GM18508 (cell line): Measurements from ENCODE around the gene GLIS2.
"Not testable (repeated sequence)": the region's sequence is repeated elsewhere in the genome, so short reads cannot be mapped to it uniquely, and the experiment has no call there.

Experiments
- ATAC-seq: cut with Tn5 transposase; IDR thresholded peaks from one replicate; pipeline ENCODE4 v1.9.1; 2021; ENCODE audit warnings: moderate number of reproducible peaks; ENCODE audit not compliant: insufficient read depth, unreplicated experiment

Gene GLIS2

DNA sequence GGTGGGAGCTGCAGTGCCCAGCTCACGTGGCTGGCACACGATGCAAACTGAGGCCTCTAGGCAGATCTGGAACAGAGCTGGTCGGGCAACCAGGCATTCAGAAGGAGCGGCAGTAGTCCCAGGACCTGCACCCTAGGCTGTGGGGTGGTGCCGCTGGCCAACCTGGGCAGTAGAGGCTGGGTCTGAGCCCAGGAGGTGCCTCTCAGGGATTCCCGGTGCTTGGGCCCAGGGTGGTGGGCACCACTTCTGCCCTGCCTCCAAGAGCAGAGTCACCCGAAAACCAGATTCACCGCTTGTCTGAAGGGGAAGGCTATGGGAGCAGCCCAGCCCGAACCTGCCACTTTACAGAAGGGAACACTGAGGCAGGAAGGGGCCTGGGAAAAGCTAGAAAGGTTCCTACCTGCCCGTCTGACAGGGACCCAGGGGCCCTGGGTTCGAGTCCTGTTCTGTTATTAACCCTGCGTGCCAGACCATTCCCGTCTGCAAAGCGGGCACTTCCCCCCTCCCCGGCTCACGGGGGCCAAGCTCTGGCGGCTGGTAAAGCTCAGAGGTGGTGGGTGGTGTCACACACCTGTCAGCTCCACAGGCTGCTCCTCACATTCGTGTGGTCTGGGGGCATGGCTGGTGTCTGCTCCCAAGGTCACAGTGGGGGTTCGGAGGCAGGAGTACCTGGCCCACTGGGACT, 16.9 kb downstream of the GLIS2 start:
- no peak for ATAC-seq

DNA sequence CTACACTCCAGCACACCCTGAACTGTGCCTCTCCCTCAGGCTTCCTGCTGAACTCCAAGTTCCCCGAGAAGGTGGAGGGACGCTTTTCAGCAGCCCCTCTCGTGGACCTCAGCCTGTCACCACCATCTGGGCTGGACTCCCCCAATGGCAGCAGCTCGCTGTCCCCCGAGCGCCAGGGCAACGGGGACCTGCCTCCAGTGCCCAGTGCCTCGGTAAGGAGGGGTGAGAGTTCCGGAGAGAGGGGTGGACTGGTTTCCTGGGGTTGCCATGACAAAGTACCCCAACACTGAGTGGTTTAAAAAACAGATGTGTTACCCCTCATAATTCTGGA, 17.4 kb downstream of the GLIS2 start:
- no peak for ATAC-seq

DNA sequence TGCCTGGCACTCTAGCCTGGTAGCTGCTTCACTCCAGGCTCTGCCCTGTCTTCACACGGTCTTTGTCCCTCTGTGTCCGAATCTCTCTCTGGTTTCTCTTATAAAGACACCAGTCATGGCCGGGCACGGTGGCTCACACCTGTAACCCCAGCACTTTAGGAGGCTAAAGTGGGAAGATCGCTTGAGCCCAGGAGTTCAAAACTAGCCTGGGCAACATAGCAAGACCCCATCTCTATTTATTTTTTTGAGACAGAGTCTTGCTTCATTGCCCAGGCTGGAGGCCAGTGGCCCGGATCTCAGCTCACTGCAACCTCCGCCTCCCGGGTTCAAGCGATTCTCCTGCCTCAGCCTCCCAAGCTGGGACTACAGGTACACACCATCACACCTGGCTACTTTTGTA, 17.8 kb downstream of the GLIS2 start:
- not testable (repeated sequence) for ATAC-seq

DNA sequence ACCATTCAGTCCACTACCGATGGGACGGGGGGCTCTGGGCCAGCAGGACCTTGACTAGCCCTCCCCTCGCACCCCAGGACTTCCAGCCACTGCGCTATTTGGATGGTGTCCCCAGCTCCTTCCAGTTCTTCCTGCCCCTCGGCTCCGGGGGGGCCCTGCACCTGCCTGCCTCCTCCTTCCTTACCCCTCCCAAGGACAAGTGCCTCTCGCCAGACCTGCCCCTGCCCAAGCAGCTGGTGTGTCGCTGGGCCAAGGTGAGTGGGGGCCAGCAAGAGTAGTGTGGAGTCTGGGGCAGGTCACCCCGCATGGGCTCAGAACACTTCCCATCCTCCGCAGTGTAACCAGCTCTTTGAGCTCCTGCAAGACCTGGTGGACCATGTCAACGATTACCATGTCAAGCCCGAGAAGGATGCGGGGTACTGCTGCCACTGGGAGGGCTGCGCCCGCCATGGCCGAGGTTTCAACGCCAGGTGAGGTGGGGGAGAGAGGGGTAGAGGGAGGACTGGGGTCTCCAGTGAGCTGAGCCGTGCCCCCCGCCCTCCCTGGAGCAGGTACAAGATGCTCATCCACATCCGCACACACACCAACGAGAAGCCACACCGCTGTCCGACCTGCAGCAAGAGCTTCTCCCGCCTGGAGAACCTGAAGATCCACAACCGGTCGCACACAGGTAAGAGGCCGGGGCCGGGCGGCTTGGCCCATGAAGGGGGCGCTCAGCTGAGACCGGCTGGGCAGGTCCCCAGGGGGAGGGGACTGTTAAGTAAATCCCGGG, 19.0 kb downstream of the GLIS2 start:
- ATAC-seq = no peak

DNA sequence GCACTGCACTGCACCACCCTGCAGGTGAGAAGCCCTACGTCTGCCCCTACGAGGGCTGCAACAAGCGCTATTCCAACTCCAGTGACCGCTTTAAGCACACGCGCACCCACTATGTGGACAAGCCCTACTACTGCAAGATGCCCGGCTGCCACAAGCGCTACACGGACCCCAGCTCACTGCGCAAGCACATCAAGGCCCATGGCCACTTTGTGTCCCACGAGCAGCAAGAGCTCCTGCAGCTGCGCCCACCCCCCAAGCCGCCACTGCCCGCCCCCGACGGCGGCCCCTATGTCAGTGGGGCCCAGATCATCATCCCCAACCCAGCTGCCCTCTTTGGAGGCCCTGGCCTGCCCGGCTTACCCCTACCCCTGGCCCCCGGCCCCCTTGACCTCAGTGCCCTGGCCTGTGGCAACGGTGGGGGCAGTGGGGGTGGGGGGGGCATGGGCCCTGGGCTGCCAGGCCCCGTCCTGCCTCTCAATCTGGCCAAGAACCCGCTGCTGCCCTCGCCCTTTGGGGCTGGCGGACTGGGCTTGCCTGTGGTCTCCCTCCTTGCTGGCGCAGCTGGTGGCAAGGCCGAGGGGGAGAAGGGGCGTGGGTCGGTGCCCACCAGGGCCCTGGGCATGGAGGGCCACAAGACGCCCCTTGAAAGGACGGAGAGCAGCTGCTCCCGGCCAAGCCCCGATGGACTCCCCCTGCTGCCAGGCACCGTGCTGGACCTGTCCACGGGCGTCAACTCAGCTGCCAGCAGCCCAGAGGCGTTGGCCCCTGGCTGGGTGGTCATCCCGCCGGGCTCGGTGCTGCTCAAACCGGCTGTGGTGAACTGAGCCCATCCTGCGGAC, 21.1 kb downstream of the GLIS2 start:
- ATAC-seq = no peak

DNA sequence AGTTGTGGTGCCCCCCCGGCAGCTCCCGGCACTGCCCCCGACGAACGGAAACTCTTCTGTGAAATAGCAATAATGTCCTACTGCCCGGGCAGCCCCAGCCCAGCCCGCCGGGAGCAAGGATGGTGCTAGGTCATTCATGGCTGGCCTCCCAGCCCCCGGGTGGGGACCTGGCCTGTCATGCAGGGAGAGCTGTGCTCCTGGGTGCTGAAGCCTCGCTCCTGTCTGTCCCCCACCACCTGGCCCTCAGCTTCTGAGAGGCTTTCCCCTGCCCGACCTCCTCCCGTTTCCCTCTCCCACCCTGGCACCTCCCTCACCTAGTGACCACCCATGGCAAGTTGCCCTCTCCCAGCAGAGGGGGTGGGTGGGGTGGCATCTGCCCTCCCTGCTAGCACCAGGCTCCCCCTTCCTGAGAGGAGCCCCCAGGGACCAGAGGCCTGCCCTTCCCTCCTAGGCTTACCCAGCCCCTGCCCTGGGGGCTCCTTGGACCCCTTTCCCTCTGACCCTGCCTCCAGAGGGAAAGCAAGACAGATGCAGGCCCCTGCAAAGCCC, 21.7 kb downstream of the GLIS2 start:
- no peak for ATAC-seq

DNA sequence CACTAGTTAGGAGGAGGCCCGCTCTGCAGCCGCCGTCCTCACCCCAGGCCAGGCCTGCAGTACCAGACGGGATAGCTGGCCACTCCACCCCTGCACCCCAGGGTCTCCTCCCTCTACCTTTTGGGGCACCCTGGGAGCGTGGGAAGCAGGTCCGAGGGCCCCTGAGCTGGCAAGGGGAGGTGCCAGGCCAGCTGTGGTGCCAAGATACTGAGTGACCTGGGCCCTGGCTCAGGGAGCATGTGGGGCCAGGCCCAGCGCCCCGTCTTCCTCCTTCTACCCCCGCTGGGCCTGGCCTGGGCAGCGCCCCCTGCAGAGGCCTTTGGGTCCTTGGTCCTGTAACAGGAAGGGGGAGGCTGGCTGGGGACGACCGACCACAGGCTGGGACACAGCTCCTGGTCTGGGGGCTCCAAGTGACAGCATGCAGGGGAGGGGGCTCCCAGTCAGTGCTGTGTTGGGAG, 22.3 kb downstream of the GLIS2 start:
- no peak for ATAC-seq

DNA sequence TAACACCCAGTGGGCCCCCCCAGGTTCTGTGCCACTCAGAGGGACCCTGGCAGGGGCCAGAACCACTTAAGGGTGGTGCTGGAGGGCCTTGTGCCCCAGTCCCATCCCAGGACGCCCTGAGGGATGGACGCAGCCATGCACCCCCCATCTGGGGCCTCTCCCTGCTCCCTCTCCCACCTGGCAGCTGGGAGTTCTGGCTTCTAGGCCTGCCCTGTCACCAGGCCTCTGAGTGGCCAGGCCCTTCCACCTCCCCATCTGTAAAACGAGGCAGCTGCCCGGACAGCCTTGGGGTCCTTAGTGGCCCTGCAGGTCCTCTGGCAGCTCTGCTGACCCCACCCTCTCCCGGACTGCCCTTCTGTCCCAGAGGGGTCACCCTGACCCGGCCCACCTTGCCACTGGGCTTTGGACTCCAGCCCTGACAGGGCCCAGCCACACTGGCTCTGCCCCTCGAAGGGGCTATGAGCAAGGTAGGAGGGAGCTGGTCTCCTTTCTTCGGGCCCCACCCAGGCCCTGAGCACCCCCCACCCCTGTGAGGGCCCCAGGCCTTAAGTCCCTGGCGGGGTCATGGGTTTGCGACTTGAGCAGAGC, 22.9 kb downstream of the GLIS2 start:
- no peak for ATAC-seq

DNA sequence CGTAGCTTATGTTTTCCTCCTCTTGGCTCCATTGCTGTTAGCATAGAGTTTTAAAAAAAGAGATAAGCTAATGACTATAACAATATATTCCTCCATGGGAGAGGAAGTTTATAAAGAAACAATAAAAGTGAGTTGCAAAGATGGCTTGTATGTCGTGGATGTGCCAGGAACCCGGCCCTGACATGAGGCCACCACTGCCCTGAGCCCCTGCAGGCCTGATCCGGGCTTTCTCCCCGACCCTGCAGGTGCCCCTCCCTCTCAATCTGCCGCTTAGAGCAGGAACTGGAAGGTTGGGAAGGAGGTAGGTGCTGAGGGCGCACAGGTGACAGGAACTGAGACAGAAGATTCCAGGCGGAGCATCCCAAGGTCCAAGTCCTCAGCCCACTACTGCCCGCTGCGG, 23.6 kb downstream of the GLIS2 start:
- no peak for ATAC-seq

DNA sequence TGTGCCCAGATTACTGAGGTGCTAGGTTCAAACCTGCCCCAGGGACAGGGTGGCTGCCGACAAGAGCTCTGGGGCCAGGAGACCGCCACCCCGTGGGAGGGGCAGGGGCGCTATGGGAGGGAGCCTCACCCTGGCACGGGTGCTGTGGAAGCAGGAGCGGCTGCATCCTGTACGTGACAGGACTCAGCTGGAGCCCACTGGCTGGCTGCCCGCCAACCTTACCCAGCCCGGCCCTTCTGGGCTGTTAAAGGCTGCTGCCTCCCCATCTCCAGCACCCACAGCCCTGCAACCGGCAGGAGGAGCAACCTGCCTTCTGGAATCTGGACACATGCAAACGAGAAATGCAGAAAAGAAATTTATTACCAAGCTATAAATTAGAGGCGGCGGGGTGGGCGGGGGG, 24.0 kb downstream of the GLIS2 start:
- no peak for ATAC-seq

DNA sequence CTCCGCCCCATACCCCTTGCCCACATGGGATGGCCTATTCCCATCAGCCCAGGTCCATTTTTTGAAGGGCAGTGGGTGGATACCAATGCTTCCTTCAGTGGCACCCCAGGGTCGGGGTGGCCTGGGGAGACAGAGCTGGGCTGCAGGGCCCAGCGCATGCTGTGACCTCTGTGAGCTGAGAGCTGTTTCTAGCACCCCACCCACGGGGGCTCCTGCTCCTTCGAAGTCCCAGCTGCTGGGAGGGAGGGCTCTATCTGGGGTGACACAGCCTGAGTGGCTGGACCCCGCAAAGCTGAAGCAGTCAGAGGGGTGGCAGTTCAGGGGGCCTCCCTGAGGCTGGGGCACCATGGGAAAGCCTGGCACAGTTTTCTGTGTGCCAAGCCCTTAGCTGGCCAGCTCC, 24.6 kb downstream of the GLIS2 start:
- no peak for ATAC-seq

DNA sequence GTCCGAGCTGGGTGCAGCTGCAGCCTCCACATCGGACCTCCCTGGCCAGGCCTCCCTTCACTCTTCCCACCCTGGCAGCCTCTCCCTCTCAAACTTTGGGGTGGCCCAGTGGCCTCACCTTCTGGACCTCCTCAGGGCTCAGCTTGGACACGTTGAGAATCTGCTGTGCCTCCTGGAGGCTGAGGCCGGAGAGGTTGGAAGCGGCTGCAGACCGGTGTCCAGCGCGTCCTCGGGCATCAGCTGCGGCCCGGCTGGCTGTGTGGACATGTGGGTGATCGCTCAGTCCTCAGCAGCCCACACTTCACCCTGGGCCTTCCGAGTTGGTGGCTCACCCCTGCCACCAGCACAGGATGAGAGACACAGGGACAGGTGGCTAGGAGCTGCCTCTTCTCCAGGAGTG, 25.4 kb downstream of the GLIS2 start:
- ATAC-seq = no peak

DNA sequence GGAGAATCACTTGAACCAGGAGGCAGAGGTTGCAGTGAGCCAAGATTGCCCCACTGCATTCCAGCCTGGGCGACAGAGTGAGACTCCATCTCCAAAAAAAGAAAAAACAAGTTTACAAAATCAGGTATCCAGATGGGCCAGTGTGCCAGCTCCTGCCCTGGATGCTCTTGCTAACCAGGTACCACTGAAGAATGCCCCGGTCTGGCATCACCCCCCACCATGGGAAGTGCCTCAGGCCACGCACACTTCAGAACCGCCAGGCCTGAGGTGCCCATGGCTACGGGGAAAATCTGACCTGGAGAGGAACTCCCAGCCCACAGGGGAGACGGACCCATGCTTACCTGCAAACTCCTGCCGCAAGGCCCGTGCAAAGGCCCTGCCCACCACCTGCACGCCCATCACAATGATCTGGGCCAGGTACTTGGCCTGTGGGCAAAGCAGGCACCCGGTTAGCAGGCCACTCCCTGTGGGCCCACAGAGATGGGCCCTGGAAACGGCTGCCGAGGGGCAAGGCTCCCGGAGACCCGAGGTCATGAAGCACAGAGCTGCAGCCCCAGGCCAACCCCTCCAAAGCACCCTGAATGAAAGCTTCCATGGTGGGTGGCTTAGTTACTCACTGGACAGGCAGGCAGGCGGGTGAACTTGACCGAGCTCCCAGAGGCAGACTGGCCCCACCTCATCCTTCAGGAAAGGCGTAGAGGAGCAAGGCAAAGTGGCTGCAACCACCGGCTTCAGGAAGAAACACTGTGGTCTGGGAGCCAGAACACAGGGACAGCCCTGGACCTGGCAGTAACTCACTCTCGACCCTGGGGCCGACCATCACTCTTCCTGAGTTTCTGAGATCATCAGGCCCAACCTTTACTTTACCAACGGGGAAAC, 27.2 kb downstream of the GLIS2 start:
- no peak for ATAC-seq

DNA sequence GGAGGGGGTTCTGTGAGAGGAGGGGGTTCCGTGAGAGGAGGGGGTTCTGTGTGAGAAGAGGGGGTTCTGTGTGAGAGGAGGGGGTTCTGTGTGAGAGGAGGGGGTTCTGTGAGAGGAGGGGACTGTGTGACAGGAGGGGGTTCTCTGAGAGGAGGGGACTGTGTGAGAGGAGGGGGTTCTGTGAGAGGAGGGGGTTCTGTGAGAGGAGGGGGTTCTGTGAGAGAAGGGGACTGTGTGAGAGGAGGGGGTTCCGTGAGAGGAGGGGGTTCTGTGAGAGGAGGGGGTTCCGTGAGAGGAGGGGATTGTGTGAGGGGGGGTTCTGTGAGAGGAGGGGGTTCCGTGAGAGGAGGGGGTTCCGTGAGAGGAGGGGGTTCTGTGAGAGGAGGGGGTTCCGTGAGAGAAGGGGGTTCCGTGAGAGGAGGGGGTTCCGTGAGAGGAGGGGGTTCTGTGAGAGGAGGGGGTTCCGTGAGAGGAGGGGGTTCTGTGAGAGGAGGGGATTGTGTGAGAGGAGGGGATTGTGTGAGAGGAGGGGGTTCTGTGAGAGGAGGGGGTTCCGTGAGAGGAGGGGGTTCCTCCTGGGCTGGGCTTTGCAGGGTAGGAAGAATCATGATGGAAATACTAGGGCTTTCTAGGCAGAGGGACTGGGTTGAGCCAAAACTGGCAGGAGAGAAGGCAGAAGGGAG, 28.6 kb downstream of the GLIS2 start:
- ATAC-seq = not testable (repeated sequence)

DNA sequence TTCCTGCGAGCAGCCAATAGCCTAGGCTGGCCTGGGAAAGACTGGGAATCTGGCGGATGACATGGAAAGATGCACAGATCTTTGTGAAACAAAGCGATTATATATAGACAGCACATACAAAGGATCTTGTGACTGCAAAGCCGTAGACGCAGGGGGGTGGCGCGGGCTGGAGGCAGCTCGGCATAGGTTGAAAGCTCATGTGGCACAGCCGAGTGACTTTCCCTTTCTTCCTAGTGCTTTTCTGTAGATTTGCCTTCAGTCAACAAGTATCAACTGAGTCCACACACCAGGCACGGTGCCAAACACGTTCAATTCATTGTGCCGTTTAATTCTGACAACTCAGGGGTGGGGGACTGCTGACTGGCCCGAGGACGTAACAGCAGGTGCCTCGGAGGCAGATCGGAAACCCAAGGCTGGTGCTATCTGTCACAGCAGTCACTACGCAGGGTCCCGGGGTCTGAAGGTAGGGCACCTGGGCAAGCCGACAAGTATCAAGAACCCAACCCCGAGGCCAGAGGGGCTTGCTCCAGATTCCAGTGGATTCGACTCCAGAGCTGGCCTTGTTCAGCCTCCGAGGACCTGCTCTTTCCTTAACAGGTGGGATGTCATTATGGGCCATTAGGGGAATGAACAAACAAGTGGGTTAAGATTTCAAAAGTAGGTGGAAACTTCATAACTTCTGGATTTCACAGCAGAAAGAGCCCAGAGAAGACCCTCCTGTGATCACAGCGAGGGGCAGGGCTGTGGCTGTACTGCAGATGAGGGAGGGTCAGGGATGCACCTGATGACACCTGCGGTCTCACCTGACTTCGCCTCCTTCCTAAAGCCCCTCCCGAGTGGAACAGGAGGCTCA, 29.3 kb downstream of the GLIS2 start:
- ATAC-seq = no peak

DNA sequence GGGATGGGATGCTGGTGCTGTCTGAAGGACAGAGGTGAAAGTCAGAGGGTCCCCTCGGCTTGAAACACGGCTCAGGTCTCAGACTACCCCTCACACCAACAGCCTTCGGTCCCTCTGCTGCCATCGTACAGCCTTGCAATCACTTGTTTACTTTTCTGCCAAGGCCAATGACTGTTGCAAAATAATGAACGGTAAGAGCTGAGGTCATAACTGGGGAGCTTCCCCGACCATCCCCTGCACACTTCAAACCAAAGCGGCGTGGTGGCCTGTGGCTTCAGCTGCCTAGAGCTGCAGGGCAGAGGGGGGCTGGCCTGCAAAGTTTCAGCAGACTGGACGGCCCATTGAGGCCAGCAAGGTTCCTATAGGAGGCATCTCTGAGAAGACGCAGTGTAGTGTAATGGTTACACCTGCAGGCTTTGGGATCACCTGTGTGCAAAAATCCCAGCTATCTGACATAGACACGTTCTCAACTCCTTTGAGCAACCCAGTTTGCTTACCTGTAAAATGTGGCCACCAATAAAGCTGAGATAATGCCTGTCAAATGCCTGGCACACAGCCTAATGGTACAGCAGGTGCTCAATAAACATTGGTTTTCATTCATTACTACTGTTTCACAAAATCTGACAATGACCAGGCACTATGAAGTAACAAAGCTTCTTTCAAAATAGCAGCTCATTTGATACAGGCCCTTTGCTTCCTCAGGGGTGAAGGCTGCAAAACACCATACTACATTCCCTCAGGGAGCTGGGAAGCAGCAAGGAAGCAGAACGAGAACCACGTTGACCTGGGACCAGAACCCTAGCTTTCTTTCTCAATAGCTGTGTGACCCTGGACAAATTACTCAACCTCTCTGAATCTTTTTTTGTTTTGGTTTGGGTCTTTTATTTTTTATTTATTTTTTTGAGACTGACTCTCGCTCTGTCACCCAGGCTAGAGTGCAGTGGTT, 30.2 kb downstream of the GLIS2 start:
- no peak for ATAC-seq

DNA sequence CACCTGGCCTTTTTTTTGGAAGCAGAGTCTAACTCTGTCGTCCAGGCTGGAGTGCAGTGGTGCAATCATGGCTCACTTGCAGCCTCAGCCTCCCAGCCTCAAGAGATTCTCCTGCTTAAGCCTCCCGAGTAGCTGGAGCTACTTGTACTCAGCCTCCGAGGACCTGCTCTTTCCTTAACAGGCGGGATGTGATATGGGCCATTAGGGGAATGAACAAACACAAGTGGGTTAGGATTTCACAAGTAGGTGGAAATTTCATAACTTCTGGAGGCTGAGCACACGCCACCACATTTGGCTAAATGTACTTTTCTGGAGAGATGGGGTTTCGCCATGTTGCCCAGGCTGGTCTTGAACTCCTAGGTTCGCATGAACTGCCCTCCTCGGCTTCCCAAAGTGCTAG, 31.1 kb downstream of the GLIS2 start:
- no peak for ATAC-seq
